Progenitor cell of endocrine pancreas (in vitro differentiated cells): ENCODE data around the gene MEF2A. TPM values are rescaled to one million over a fixed set of nuclear protein-coding genes. Genes with fewer than 3 reads are reported as not detected.

Source experiments
- DNase-seq: peaks from one replicate; pipeline ENCODE4 v3.0.0; 2021; ENCODE audit warnings: low spot score; ENCODE audit not compliant: unreplicated experiment
- H3K27ac Mint-ChIP-seq: 2 replicates; pipeline ENCODE4 v1.8.0; 2021; ENCODE audit warnings: mild to moderate bottlenecking, moderate library complexity, mixed read lengths
- H3K27me3 Mint-ChIP-seq: 2 replicates; pipeline ENCODE4 v1.8.0; 2021; ENCODE audit warnings: mixed read lengths
- H3K36me3 Mint-ChIP-seq: 2 replicates; pipeline ENCODE4 v1.8.0; 2022; ENCODE audit warnings: mixed read lengths; ENCODE audit not compliant: insufficient read depth
- H3K4me1 Mint-ChIP-seq: 2 replicates; pipeline ENCODE4 v1.8.0; 2021; ENCODE audit warnings: low read depth, mixed read lengths
- H3K4me3 Mint-ChIP-seq: 2 replicates; pipeline ENCODE4 v1.8.0; 2021; ENCODE audit warnings: low read depth, mild to moderate bottlenecking, moderate library complexity, mixed read lengths
- H3K9me3 Mint-ChIP-seq: 2 replicates; pipeline ENCODE4 v1.8.0; 2021; ENCODE audit warnings: low read depth, mixed read lengths
- CTCF ChIP-seq: fragments of 200-600 bp; sonication (generic); IDR thresholded peaks from one replicate; pipeline ENCODE4 v1.5.0; 2021; ENCODE audit warnings: antibody characterized with exemption, mild to moderate bottlenecking; ENCODE audit not compliant: unreplicated experiment
- total RNA-seq: library from RNA; stranded (reverse); gene quantifications from 2 replicates; pipeline ENCODE4 v1.2.1, GENCODE V29; 2021

Gene MEF2A
- total RNA-seq, 1 donor from 2014 or later = 36.2 TPM

- Mint-ChIP-seq H3K36me3 (peaks cover 19% of the 10 kb centered on the region), H3K9me3 (peaks cover 5% of the 10 kb centered on the region), H3K4me3 (no peak overlapping the region), H3K27ac (no peak overlapping the region), H3K27me3 (no peaks in the 10 kb centered on the region), H3K4me1 (peaks cover 10% of the 10 kb centered on the region)
- no peak for TF ChIP-seq CTCF
- DNase-seq = no peak
Observed at GRCh38 chr15:99726333-99726732, 160.5 kb downstream of the MEF2A start.

GRCh38 chr15:99727330-99727729 is 161.5 kb downstream of the MEF2A start:
- H3K27me3 Mint-ChIP-seq = no peaks in the 10 kb centered on the region
- TF ChIP-seq CTCF = no peak
- no peak for DNase-seq

GRCh38 chr15:99727733-99728132 is 161.9 kb downstream of the MEF2A start:
- DNase-seq = no peak
- Mint-ChIP-seq H3K27me3 (no peaks in the 10 kb centered on the region), H3K27ac (no peak overlapping the region), H3K9me3 (peaks cover 5% of the 10 kb centered on the region), H3K36me3 (peaks cover 17% of the 10 kb centered on the region), H3K4me3 (no peak overlapping the region), H3K4me1 (peaks cover 14% of the 10 kb centered on the region)
- no peak for TF ChIP-seq CTCF

More at GRCh38 chr15:99727330-99727729, 161.5 kb downstream of the MEF2A start:
- Mint-ChIP-seq H3K9me3 (peaks cover 5% of the 10 kb centered on the region), H3K27ac (no peak overlapping the region), H3K4me3 (no peak overlapping the region), H3K36me3 (peaks cover 17% of the 10 kb centered on the region), H3K4me1 (peaks cover 11% of the 10 kb centered on the region)

- Mint-ChIP-seq H3K36me3 (peaks cover 19% of the 10 kb centered on the region), H3K27me3 (no peaks in the 10 kb centered on the region), H3K27ac (no peak overlapping the region), H3K4me1 (peaks cover 16% of the 10 kb centered on the region), H3K9me3 (peaks cover 8% of the 10 kb centered on the region), H3K4me3 (no peak overlapping the region)
- no peak for DNase-seq
- TF ChIP-seq CTCF = no peak
Observed at GRCh38 chr15:99728916-99729315, 163.1 kb downstream of the MEF2A start.

GRCh38 chr15:99729327-99729726 is 163.5 kb downstream of the MEF2A start:
- Mint-ChIP-seq H3K4me1 (peaks cover 16% of the 10 kb centered on the region), H3K9me3 (peaks cover 8% of the 10 kb centered on the region), H3K4me3 (no peak overlapping the region), H3K27ac (no peak overlapping the region), H3K27me3 (no peaks in the 10 kb centered on the region), H3K36me3 (peaks cover 18% of the 10 kb centered on the region)
- no peak for TF ChIP-seq CTCF
- no peak for DNase-seq
